Measurements from ENCODE around the gene ITFG1.
"Not testable (repeated sequence)": the region's sequence is repeated elsewhere in the genome, so short reads cannot be mapped to it uniquely, and the experiment has no call there.

ITFG1 gene

GRCh38 chr16:47473792-47474191 is 12.9 kb upstream of the ITFG1 start:
- DNase-seq, result no peak

- DNase-seq, result not testable (repeated sequence)
Observed at GRCh38 chr16:47473004-47473403, 12.1 kb upstream of the ITFG1 start.

- no peak for DNase-seq
Observed at GRCh38 chr16:47470810-47471209, 9.9 kb upstream of the ITFG1 start.

DNA sequence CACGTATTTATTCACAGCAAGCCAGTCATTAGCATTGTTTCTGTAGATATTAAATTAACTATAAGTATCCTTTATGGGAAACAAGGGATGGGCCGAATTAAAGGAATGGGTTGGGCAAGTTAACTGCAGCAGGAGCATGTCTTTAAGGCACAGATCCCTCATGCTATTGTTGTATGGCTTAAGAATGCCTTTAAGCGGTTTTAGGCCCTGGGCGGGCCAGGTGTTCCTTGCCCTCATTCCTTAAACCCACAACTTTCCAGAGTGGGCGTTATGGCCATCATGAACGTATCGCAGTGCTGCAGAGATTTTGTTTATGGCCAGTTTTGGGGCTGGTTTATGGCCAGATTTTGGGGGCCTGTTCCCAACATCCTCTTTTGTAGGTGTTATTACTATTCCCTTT is 9.3 kb upstream of the ITFG1 start:
- DNase-seq, result no peak

DNA sequence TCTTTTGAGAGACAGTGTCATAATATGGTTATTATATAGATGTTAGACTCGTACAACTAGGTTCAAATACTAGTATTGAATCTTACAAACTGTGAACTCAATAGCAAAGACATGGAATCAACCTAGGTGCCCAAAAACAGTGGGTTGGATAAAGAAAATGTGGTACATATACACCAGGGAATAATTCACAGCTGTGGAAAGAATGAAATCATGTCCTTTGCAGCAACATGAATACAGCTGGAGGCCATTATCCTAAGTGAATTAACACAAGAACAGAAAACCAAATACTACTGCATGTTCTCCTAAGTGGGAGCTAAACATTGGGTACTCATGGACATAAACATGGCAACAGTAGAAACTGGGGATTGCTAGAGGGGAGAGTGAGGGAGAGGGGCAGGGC is 8.4 kb upstream of the ITFG1 start:
- no peak for DNase-seq

GRCh38 chr16:47468070-47468689 is 7.3 kb upstream of the ITFG1 start:
- DNase-seq, result not testable (repeated sequence)

- peak in 1 of 51 donors; percentile 21 for DNase-seq
Observed at GRCh38 chr16:47467501-47467900, 6.6 kb upstream of the ITFG1 start.

- DNase-seq, result no peak
Observed at GRCh38 chr16:47465919-47466630, 5.2 kb upstream of the ITFG1 start.

GRCh38 chr16:47463771-47464624 is 3.1 kb upstream of the ITFG1 start:
- peak in 10 of 51 donors; percentile 1 to 47 (median 6) for DNase-seq

DNA sequence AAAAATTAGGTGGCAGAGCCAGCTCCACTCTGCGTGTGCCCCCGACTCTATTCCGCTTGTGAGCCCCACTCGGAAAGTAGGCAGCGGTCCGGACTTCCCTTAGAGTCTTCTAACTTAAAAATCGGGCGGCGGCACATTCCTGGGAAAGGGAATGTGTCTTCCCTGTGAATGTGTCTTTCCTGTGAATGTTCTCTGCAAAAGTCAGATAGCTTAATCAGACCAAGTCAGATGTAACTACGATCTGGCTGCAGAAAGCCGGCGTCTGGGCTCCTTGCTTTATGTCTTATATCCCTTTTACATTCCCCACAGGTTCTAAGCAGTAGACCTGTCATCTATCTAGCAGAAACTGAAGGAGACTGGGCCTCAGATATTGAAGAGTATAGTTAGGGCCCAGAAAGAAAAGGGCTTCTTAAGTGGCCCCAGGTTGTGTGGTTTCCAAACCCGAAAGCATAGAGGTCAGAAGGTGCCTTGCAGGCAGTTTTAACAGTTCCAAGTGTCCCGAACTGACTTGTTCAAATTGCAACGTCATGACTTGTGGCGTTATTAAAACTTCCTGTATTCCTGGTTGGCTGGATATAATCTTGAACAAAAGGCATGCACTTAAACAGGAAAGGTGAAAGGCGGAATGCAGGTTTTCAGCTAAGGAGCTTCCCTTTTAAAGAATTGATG is 869 bp upstream of the ITFG1 start:
- peak in 9 of 51 donors; percentile 22 to 65 (median 43) for DNase-seq

- DNase-seq, result peak in 2 of 51 donors; percentile 14 to 33
Observed at GRCh38 chr16:47460359-47460710, 528 bp downstream of the ITFG1 start.

- no peak for DNase-seq
Observed at GRCh38 chr16:47459603-47460002, 1.3 kb downstream of the ITFG1 start.

- no peak for DNase-seq
Observed at GRCh38 chr16:47458331-47458730, 2.5 kb downstream of the ITFG1 start.

GRCh38 chr16:47449788-47450187 is 11.1 kb downstream of the ITFG1 start:
- DNase-seq, result no peak

DNA sequence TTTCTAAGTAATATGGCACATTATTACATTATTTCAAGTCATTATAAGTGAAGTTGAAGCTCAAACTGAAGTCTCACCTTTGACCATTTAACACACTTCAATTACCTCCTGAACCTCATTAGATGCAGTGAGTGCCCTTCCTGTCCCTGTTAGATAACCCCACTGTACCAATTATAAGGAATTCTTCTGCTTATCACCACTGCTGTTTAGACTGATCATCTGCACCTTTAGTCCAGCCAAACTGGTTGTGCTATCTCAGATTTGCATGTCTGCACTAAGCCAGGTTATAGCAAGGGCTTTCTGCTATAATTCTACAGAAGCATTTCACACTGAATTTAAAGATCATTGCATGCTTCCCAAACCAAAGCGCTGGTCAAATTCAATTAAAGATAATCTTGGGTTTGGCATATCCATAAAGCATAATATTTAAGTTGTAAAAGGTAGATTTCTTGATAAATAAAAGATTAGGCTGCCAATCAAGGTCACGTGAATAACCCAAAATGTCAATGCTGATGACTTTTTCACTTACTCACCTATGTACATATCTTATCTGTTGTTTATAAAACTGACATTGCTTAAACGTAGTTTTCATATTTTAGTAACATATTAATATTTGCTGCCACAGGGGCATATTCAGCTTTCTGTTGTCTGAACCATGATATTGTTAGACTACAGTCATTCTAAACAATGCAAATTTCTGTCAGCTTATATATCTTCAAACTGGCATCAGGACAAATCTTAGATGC is 11.9 kb downstream of the ITFG1 start:
- DNase-seq, result no peak

DNA sequence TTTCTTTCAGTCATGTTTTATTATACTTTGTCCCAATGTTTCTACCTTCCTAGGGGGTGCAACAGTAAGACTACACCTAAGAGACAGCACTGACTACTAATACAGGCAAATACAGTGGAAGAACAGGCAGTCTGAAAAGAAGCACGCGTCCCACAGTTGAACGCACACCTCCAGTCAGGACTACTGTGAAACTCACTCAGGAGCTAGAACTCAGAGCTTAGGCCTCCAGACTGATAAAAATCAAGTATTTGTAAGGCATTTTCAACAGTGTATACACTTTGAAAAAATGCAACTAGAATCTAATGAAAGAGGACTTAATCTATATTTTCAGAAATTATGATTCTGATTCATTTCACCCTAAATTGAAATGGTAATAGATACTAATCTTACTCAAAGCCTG is 14.4 kb downstream of the ITFG1 start:
- DNase-seq, result no peak

DNA sequence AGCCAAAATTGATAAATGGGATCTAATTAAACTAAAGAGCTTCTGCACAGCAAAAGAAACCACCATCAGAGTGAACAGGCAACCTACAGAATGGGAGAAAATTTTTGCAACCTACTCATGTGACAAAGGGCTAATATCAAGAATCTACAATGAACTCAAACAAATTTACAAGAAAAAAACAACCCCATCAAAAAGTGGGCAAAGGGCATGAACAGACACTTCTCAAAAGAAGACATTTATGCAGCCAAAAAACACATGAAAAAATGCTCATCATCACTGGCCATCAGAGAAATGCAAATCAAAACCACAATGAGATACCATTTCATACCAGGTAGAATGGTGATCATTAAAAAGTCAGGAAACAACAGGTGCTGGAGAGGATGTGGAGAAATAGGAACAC is 18.0 kb downstream of the ITFG1 start:
- DNase-seq, result not testable (repeated sequence)

DNA sequence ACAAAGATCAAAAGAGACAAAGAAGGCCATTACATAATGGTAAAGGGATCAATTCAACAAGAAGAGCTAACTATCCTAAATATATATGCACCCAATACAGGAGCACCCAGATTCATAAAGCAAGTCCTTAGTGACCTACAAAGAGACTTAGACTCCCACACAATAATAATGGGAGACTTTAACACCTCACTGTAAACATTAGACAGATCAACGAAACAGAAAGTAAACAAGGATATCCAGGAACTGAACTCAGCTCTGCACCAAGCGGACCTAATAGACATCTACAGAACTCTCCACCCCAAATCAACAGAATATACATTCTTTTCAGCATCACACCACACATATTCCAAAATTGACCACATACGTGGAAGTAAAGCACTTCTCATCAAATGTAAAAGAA is 20.8 kb downstream of the ITFG1 start:
- not testable (repeated sequence) for DNase-seq

DNA sequence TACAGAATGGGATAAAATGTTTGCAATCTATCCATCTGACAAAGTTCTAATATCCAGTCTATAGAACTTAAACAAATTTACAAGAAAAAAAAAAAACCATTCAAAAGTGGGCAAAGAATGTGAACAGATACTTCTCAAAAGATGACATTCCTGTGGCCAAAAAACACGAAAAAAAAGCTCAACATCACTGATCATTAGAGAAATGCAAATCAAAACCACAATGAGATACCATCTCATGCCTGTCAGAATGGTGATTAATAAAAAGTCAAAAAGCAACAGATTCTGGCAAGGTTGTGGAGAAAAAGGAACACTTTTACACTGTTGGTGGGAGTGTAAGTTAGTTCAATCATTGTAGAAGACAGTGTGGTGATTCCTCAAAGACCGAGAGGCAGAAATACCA is 26.6 kb downstream of the ITFG1 start:
- DNase-seq, result not testable (repeated sequence)

- DNase-seq, result no peak
Observed at GRCh38 chr16:47431960-47432359, 28.9 kb downstream of the ITFG1 start.

GRCh38 chr16:47426806-47427205 is 34.1 kb downstream of the ITFG1 start:
- peak in 2 of 51 donors; percentile 13 to 39 for DNase-seq
